Measurements from ENCODE around the gene NAXD.

The NAXD gene

GRCh38 chr13:110574161-110574560, 41.2 kb upstream of the NAXD start:
- DNase-seq (ENCODE audit: low read depth): no peak
- H3K4me3 ChIP-seq (ENCODE audit: low read depth, low read length): no peak overlapping the region
- in situ Hi-C loops (cut with HindIII; ENCODE audit: low sequenced_read_pairs): no loop called here
- no peak for TF ChIP-seq CTCF (IDR thresholded peaks at IDR 0.05; ENCODE audit: low read depth, low read length, missing control alignments)

DNA sequence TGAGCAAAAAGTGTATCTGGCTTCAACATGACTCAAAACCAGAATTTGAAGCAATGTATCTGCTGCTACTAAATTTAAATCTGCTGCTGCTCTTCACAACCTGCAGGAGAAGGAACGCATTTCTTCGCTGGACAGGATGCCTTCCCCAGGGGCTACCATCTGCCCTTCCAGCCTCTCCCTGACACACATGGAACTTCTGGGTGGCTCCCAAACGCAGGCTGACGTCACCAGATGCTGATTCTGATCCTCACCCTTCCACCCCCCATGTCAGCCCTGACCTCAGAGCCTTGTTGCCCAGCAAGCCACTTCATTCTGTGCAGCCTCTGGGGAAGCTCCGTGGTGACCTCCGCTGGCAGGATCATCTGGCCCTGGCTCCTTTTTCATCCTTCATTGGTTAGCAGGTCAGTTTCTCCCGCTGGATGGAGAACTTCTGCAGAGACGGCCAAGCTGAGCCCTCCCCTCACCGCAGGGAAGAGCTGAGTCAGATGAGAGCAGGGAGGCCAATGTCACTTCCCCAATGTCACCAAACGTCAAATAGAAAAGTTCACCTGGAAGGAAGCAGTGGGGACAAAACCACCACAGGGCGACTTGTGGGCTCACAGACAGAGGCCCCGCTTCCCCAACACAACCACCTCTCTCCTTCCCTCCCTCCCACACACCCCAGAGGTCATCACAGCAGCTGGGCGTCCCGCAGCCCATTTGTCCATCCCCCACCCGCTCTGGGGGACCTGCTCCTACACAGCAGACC, 39.8 kb upstream of the NAXD start:
- no peak overlapping the region for H3K4me3 ChIP-seq (ENCODE audit: low read depth, low read length)
- no peak for TF ChIP-seq CTCF (IDR thresholded peaks at IDR 0.05; ENCODE audit: low read depth, low read length, missing control alignments)
- in situ Hi-C loops (cut with HindIII; ENCODE audit: low sequenced_read_pairs): no loop called here
- no peak for DNase-seq (ENCODE audit: low read depth)

GRCh38 chr13:110576070-110576394, 39.3 kb upstream of the NAXD start:
- no peak overlapping the region for H3K4me3 ChIP-seq (ENCODE audit: low read depth, low read length)
- TF ChIP-seq CTCF (IDR thresholded peaks at IDR 0.05; ENCODE audit: low read depth, low read length, missing control alignments): no peak
- in situ Hi-C loops (cut with HindIII; ENCODE audit: low sequenced_read_pairs): no loop called here
- no peak for DNase-seq (ENCODE audit: low read depth)

DNA sequence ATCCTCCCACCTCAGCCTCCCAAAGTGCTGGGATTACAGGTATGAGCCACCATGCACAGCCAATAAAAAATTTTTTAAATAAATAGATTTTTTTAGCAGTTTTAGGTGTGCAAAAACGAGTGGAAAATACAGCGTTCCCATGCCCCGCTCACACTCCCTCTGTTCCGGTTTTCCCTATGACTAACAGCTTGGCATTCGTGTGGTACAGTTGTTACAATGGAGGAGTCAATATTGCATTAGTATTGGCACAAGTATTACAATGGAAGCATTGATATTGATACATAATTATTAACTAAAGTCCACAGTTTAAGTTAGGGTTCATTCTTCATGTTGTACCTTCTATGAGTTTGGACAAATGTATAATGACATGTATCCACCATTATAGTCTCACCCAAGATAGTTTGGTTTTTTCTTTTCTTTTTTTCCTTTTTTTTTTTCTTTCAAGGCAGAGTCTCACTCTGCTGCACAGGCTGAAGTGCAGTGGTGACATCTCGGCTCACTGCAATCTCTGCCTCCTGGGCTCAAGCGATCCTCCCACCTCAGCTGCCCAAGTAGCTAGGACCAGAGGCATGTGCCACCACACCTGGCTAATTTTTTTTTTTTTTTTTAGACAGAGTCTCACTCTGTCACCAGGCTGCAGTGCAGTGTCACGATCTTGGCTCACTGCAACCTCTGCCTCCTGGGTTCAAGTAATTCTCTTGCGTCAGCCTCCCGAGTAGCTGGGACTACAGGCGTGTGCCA, 38.4 kb upstream of the NAXD start:
- H3K4me3 ChIP-seq (ENCODE audit: low read depth, low read length): no peak overlapping the region
- in situ Hi-C loops (cut with HindIII; ENCODE audit: low sequenced_read_pairs): no loop called here
- TF ChIP-seq CTCF (IDR thresholded peaks at IDR 0.05; ENCODE audit: low read depth, low read length, missing control alignments): no peak
- no peak for DNase-seq (ENCODE audit: low read depth)

DNA sequence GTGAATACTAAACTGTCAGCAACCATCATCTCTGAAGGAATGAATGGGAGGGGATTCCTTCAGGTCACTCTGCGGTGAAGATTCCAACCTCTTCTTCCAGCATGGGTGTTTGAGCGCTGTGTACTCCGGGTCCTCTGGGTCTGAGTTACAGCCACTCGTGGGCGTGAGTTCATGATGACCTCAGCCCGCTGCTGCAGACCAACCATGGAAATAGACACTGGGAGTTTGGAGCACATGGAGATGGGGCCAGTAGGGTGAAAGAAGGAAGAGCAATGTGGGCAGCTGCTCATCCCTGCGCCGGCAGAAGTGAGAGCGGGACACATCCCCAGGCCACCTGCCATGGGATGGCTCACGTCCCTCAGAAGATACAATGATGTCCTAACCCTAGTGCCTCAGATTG, 37.0 kb upstream of the NAXD start:
- TF ChIP-seq CTCF (IDR thresholded peaks at IDR 0.05; ENCODE audit: low read depth, low read length, missing control alignments): no peak
- no peak for DNase-seq (ENCODE audit: low read depth)
- in situ Hi-C loops (cut with HindIII; ENCODE audit: low sequenced_read_pairs): no loop called here
- H3K4me3 ChIP-seq (ENCODE audit: low read depth, low read length): no peak overlapping the region

DNA sequence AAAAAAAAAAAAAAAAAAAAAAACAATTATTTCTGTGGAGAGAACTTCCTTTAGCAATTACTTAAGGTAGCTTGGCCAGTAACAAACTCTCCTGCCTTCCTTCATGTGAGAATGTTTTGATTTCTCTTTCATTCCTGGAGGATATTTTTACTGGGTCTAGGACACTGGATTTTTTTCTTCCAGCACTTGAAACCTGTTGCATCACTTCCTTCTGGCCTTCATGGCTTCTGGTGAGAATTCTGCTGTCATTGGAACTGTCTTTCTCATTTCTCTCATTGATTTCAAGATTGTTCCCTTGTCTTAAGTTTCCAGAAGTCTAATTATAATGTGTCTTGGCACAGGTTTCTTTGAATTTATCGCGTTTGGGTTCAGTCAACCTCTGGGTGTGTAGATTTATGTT, 34.5 kb upstream of the NAXD start:
- no peak for DNase-seq (ENCODE audit: low read depth)
- in situ Hi-C loops (cut with HindIII; ENCODE audit: low sequenced_read_pairs): no loop called here
- H3K4me3 ChIP-seq (ENCODE audit: low read depth, low read length): no peak overlapping the region
- TF ChIP-seq CTCF (IDR thresholded peaks at IDR 0.05; ENCODE audit: low read depth, low read length, missing control alignments): no peak
